GM21526 (cell line): ENCODE results near the gene DEPDC5.
A peak's percentile ranks its signal among the peaks of the same experiment; 100 is the strongest.
"Not testable (repeated sequence)": the region's sequence is repeated elsewhere in the genome, so short reads cannot be mapped to it uniquely, and the experiment has no call there.

Source experiments
- ATAC-seq: cut with Tn5 transposase; IDR thresholded peaks from one replicate; pipeline ENCODE4 v1.9.1; 2021; ENCODE audit warnings: moderate library complexity; ENCODE audit not compliant: unreplicated experiment, low FRiP score

Gene DEPDC5

DNA sequence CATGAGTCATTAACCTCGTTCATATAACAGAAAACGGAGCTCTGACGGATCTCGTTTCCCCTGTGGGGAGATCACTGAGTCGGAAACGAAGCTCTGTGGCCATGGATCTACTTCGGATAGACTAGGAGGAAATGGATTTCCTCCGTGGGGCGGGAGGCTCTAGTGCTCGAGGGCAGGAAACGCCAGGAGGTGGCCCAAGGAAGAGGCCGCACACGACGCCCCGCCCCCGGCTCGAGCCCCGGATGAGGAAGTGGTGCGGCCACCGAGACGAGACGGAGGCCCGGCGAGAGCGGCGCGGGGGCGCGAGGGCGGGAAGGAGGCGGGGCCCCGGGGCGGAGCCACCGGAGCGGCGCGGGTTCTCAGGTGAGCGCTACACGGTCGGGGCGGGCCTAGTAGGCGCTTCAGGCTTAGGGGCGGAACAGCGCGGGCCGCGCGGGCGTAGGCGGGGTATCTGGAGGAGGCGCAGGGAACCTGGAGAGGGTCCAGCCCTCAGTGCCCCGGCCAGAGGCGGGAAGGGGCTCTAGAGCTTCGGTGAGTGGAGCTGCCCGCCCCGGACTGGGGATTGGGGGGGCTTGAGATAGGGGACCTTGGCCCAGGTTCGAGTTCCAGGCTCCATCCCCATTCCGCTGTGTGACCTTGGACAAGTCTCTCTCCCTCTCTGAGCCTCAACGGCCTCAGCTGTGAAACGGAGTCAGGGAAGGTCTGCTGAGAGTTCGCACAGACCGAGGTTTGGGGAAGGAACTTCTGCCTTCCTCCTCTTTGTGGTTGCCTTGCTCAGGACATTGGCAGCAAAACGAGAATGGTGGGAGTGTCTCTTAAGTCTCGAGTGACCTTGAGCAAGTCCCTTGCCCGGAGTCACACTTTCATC, at the start of gene DEPDC5:
DEPDC5 (plus strand) TSS at position 386 of the 868 bp plus-strand sequence. CDS start 903 bp downstream, outside the sequence.
- ATAC-seq: peak; percentile 57

DNA sequence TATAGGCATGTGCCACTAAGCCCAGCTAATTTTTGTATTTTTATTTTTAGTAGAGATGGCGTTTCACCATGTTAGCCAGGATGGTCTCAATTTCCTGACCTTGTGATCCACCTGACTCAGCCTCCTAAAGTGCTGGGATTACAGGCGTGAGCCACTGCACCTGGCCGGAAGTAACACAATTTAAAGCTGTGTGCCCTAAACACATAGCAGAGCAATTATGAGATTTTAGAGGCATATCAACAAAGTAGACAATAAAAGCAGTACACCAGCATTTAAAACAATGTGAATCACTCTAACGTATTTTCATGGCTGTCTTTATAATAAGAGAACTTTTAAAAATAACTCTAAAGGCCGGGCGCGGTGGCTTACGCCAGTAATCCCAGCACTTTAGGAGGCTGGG, 46.3 kb upstream of the DEPDC5 start:
- no peak for ATAC-seq

DNA sequence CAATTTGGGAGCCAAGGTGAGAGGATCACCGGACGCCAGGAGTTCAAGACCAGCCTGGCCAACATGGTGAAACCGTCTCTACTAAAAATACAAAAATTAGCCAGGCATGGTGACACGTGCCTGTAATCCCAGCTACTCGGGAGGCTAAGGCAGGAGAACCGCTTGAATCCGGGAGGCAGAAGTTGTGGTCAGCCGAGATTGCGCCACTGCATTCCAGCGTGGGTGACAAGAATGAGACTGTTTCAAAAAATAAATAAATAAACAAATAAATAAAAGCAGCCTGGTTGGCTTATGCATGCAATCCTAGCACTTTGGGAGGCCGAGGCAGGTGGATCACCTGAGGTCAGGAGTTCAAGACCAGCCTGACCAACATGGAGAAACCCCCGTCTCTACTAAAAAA, 42.6 kb upstream of the DEPDC5 start:
- not testable (repeated sequence) for ATAC-seq

DNA sequence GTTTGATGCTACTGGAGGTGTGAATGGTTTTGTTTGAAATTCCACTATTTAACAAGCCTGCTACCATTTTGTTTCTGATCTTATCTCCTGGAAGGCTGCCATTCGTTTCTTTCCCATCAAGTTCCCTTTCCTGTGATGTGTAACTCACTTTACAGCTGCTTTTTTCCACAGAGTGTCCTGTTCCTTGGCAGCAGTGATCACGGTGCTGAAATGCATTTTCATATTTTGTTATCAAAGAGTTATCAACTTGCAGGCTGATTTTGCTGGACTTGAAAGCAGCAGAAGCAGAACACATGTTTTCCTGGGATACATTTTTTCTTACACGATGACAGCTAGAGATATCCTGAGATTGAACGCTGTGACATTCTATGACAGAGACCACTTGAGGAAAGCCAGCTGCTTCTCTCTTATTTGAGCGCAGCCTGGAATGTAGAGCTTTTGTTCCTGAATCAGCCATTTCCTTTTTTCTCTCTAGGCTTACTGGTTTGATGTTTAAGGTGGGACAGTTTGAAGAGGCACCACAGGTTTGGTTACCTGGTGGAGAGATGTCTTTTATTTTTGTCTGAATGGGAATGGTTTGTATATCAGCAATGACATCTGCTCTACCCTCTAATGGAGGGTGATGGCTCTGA, 38.6 kb upstream of the DEPDC5 start:
- ATAC-seq: no peak

DNA sequence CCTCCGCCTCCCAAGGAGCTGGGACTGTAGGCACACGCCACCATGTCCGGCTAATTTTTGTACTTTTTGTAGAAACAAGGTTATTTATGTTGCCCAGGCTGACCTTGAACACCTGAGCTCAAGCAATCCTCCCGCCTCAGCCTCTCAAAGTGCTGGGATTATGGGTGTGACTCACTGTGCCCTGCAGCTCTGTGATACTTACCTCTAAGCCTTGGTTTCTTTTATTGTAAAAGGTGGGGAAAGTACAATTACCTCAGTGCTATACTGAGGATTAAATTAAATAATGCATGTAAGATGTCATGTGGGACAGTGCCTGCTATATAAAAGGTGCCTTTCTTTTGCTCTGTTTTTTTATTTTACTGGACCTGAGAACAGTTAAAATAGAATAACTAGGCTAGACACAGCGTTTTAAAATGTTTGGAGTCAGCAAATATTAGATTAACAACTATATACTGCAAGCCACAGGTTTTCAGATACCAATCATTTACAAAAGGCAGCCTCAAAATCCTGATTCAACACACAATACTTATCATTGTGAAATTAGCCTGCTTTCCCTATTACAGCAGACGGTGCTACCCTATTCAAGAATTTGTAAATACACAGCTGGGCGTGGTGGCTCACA, 33.9 kb upstream of the DEPDC5 start:
- no peak for ATAC-seq

DNA sequence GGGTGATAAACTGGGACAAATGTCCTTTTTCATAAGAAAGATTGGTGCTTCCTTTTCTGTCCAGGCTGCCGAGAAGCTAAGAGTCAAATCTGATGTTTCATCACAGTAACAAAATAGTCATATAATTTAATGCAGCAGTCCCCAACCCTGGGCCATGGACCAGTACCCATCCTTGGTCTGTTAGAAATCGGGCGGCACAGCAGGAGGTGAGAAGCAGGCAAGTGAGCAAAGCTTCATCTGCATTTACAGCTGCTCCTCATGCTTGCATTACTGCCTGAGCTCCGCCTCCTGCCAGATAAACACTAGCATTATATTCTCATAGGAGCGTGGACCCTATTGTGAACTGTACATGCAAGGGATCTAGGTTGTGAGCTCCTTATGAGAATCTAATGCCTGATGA, 30.1 kb upstream of the DEPDC5 start:
- ATAC-seq: no peak

DNA sequence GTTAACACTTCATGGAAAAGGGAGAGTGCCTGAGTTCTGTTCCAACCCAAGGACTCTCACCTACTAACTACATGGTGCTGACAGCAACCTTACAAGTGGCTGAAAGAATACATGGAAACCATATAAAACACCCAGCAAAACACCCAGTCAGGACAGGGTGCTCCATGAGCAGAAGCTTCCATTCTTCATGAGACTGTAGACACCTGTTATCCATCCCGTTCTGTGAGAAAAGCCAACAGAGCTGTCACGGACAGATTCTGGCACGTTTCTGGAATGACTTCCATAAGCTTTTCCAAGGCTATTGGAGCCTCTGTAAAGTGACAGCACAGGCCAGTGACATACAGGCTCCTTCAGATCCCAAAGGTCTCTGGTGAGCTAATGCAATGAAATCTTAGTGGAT, 27.1 kb upstream of the DEPDC5 start:
- ATAC-seq: no peak

DNA sequence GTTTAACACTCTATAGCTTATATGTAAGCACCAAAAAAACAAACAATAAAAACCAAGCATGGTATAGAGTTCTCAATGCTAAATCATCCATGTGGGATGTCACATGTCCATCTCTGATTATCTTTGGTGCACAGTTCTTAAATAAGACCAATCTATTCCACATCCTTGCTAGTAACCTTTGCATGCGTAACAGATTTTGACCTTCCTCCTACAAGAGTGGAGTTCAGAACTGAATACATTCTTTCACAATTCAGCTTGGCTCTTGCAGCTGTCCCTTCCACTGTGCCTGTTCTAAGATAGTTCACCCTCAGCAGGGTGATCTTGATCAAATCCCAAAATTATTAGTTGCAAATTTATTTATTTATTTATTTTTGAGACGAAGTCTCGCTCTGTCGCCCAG, 25.0 kb upstream of the DEPDC5 start:
- ATAC-seq: no peak

DNA sequence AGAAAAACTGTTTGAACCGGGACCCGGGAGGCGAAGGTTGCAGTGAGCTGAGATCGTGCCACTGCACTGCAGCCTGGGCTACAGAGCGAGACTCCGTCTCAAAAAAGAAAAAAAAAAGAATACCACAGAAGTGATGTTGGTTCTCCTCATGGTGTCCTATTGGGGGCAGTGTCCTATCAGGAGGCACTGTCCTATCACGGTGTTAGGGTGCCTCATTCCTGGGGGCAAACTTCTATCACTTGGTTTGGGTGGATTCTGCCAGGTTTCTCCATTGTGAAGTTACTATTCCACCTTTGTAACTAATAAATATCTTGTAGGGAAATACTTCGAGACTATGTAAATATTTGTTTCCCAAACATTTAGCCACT, 23.5 kb upstream of the DEPDC5 start:
- no peak for ATAC-seq

DNA sequence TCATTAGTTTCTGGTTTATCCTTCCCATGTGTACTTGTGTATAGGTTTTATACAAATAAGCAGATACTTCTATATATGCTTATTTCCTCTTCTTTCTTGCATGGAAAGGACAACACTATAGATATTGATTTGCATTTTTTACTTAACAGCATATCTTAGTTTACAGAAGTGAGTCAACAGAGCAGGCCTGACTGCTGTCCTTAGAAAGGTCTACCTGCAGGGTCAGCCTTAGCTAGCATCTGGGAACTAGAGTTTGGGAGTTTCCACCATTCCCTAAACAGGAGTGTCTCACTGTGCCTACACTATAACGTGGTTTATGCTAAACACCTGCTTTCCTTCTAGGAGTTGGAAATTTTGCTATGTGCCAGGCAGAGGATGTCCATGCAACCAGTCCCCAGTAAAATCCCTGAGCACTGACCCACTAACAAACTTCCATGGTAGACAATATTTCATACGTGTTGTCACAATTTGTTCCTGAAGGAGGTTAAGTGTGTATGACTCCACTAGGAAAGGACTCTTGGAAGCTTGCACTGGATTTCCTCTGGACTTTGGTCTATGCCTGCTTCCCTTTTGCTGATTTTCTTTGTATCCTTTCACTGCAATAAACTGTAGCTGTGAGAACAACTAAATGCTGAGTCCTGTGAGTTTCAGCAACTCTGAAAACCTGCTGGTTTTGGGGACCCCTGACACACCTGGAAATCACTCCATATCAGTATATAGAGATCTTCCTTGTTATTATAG, 21.6 kb upstream of the DEPDC5 start:
- no peak for ATAC-seq

DNA sequence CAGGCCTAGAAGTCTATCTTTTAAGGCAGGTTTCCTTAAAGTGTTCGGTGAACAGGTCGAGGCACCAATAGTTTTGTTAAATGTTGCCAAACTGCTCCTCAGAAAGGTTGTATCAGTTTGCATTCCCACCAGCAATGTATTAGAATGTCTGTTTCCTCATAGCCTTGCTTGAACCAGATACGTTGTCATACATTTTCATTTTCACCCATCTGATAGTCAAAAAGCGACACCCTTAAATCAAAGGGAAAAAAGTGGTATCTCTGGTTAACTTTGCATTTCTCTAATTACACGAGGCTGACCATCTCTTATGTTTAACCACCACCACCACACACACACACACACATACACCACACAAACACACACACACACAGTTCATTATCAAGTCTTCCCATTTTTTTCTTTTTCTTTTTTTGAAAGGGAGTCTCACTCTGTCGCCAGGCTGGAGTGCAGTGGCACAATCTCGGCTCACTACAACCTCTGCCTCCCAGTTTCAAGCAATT, 20.2 kb upstream of the DEPDC5 start:
- ATAC-seq: no peak

DNA sequence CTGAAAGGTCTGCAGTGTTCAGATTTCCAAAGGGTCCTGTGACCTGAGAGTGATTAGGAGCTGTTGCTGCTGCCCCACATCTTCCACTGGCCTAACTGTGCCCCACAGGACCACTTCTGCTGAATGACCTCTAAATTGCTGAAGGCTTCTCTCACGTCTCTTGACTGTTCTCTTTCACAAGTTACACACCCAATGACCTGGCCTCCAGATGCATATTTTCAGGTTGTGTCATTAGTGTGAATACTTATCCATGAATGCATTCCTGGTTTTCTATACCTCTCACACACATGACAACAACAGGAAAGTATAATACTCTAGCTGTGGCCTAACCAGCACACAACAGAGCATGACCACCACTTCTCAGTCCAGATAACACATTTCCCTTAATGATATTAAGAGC, 19.3 kb upstream of the DEPDC5 start:
- ATAC-seq: no peak

DNA sequence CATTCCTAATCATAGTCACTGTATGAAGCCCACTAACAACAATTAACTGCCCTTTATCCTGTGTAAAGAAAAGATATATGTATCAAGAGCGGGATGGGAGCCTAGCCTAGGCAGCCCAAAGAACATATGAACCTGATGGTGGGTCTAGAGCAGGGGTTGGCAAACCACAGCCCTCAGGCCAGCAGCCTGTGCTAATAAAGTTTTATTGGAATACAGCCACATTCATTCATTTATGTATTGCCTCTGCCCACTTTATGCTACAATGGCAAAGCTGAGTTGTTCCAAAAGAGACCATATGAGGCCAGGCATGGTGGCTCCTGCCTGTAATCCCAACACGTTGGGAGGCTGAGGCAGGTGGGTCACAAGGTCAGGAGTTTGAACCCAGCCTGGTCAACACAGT, 17.4 kb upstream of the DEPDC5 start:
- ATAC-seq: no peak

DNA sequence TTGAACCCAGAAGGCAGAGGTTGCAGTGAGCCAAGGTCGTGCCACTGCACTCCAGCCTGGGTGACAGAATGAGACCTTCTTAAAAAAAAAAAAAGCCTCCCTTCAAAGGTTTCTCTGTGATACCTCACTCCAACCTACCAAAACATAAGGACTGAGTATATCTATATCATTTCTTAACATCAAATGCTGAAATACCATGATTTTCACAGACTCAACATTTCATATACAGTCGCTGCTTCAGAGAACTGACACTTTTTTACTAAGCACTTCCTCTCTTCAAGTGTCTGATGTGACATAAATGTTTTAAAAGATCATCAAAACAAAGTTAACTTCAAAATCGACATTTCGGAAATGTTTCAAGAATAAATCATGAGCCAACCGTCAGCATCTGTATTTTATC, 15.9 kb upstream of the DEPDC5 start:
- ATAC-seq: no peak

DNA sequence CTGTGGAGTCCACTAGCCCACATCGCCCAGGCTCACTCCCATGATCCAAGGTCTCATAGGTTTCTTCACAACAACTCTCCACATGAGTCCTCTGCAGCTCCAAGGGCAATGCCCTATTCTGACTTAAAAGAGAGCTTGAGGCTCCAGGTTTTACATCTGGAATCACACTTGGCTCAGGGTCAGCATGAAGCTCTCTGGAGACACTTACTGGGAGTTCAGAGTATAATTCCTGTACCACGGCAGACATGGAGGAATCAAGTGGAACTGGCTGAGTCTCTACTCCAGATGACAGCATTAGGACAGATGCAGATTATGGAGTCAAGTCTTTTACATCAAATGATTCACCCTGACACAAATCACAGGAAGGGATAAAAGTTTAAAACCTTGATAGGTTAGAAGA, 15.3 kb upstream of the DEPDC5 start:
- ATAC-seq: no peak

DNA sequence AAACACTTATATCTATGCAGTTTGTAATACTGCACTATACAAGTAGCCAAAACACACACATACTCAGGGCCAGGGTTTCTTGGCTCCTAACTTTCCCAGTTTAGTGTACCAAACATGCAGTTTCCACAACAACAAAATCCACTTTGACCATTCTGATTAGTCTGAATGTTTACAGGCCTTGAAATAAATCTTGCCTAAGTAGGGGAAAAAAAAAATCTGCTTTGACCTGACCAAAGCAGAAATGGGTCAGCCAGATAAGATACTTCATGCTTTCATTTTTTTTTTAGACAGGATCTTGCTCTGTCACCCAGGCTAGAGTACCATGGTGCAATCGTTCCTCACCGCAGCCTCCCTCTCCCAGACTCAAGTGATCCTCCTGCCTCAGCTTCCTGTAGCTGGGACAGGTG, 14.0 kb upstream of the DEPDC5 start:
- ATAC-seq: no peak

DNA sequence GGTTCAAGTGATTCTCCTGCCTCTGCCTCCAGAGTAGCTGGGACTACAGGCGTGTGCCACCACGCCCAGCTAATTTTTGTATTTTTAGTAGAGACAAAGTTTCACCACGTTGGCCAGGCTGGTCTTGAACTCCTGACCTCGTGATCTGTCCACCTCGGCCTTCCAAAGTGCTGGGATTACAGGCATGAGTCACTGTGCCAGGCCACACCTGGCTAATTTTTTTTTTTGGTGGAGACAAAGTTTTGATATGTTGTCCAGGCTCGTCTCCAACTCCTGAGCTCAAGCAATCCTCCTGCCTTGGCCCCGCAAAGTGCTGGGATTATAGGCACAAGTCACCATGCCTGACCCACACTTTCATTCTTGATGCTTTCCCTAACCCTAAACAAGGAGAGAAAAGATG, 13.5 kb upstream of the DEPDC5 start:
- ATAC-seq: not testable (repeated sequence)

DNA sequence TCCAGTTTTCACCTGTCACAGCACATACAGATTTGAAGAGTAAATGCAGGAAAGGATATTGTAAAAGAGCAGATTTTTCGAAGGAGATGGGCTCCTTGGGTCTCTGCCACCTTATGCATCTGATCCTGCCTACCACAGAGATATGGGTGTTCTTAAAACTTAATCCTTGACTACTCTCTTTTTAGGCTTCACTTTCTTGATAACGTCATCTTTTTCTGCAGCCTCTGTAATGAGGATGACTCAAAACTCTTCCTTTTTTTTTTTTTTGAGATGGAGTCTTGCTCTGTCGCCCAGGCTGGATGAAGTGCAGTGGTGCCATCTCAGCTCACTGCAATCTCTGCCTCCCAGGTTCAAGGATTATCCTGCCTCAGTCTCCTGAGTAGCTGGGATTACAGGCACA, 11.7 kb upstream of the DEPDC5 start:
- ATAC-seq: no peak

DNA sequence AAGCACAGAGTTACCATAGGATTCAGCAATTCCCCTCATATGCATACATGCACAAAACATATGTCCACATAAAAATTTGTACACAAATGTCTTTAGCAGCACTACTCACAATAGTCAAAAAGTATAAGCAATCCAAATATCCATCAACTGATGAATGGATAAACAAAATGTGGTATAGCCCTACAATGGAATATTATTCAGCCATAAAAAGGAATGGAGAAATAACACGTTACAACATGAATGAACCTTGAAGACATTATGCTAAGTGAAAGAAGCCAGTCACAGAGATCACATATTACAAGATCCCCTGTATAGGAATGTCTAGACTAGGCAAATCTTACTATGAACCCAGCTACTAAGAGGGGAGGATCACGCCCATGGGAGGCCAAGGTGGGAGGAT, 11.1 kb upstream of the DEPDC5 start:
- no peak for ATAC-seq

DNA sequence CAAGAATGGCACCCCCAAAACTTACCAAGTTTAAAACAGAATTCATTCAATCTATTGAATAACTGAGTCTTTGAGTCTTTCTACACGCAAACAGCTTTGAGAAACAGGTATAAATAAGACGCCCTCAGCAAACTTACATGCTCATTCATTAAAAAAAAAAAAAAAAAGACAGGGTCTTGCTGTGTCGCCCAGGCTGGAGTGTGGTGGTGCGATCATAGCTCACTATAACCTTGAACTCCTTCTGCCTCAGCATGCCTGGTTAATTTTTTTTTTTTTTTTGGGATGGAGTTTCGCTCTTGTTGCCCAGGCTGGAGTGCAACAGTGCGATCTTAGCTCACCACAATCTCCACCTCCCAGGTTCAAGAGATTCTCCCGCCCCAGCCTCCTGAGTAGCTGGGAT, 9.9 kb upstream of the DEPDC5 start:
- no peak for ATAC-seq

DNA sequence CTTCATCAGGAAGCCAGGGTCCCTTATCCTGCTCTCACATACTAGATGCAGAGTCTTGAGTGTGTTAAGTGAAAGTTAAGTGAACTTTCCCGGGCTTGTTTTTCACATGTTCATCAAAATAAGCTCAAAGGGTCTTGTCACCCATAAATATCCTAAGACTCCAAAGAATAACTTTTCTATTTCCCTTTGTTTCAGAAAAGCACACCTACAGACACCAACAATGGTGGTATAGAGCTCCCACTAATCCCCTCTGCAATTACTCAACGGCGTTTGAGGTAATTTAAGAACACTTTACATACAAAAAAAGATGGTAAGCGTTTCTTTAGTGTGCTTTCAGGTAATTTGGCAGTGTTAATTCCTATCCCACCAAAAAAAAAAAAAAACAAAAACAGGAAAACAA, 6.4 kb upstream of the DEPDC5 start:
- no peak for ATAC-seq
